Dermis microvascular lymphatic vessel endothelial cell (primary cell): ENCODE data around the gene TTC8. TPM values are rescaled to one million over a fixed set of nuclear protein-coding genes. Genes with fewer than 3 reads are reported as not detected.

Experiments used
- DNase-seq, 2 donors: peaks; one replicate each; pipeline versions ENCODE4 v3.0.0 to v3.0.0-alpha.2; 2010; ENCODE audit warnings: low read depth in 2 of 2
- total RNA-seq: library from RNA; depleted of rRNA; stranded (reverse); fragments of >200 nt; gene quantifications from 2 replicates; pipeline ENCODE4 v1.2.1, GENCODE V29; 2014

Gene TTC8
- total RNA-seq, 1 donor from 2014 or later = 9.6 TPM

- no peak for DNase-seq
Observed at GRCh38 chr14:88866305-88866704, 41.9 kb downstream of the TTC8 start.

DNA sequence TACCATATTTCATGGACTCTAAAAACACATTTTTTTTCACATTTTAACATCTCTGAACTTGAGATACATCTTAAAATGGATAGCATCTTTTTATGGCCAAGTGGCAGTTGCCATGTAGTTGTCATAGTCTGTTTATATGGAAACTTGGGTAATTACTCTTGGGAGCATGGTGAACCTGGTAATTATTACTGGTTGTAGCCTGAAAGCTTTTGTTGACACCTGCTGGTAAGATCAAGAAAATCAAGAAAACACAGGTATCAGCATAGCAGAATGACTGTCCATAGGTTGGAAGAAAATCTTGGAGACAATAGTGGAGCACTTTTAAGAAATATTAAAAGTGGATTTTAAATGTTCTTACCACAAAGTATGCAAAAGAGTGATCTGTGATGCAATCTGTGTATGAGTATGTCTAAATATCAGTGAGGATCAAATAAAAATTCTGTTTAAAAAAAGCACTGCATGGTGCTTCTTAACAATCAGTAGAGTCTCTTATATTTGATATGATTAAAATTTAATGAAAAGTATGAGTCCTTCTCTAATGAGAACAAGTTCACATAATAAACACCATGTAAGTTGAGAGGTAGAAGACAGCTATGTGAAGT lies 44.2 kb downstream of the TTC8 start:
- peak; percentile 23 to 31 for DNase-seq

- no peak for DNase-seq
Observed at GRCh38 chr14:88870777-88871176, 46.3 kb downstream of the TTC8 start.

DNA sequence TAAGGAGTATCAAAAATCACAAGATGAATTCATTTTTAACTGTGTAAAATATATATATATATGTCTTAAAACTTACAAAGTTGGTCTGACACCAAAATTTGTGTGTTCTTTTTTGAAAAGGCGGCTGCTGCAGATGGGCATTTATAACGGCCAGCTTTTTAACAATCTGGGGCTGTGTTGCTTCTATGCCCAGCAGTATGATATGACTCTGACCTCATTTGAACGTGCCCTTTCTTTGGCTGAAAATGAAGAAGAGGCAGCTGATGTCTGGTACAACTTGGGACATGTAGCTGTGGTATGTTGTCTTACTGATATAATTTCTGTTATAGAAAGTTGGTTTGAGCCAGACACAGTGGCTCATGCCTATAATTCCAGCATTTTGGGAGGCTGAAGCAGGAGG lies 47.0 kb downstream of the TTC8 start:
- DNase-seq = no peak

DNA sequence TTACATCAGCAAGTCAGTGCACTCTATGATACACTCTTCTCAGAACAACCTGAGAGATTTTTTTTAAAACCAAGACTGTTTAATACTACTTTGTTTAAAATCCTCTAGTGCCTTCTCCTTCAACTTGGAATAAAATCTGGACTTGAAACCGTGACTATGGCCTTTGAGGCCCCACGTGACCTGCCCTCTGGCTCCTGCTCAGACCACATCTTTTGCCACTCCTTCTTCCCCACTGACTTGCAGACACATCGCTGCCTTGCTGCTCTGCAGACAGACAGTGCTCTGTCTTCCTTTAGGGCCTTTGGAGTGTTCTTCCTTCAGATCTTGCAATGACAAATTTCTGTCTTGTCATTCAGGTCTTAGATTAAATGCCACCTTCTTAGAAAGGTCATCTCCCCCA lies 48.5 kb downstream of the TTC8 start:
- no peak for DNase-seq

GRCh38 chr14:88877192-88877591 lies 52.7 kb downstream of the TTC8 start:
- DNase-seq = no peak

DNA sequence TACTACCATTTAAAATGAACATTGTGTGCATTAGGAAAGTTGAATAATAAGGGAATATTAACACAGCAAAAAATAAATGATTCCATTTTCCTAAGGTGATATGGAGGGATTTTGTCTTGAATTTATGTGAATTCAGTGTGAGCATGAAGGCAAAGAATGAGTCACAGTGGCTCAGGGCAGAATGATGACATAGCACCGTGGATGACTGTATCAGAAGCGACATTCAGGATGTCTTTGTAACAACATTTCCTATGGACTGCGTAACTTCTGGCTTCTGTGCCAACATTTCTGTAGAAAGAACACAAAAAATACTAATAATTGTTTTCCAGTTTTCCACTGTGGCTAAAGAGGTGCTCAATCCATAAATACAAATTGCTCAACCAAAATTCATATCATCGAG lies 54.6 kb downstream of the TTC8 start:
- peak; percentile 89 to 93 for DNase-seq

DNA sequence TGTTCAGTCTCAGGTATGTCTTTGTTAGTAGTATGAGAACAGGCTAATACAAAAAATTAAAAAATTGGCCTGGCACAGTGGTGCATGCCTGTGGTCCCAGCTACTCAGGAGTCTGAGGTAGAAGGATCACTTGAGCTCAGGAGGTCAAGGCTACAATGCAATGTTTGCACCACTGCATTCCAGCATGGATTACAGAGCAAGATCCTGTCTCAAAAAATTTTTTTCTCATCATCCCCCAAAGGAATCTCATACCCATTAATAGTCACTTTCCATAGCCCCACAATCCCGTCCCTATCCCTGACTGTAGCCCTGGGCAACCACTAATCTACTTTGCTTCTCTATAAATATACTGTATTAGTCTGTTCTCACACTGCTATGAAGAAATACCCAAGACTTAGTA lies 57.8 kb downstream of the TTC8 start:
- no peak for DNase-seq

- DNase-seq = no peak
Observed at GRCh38 chr14:88895116-88895515, 70.7 kb downstream of the TTC8 start.

DNA sequence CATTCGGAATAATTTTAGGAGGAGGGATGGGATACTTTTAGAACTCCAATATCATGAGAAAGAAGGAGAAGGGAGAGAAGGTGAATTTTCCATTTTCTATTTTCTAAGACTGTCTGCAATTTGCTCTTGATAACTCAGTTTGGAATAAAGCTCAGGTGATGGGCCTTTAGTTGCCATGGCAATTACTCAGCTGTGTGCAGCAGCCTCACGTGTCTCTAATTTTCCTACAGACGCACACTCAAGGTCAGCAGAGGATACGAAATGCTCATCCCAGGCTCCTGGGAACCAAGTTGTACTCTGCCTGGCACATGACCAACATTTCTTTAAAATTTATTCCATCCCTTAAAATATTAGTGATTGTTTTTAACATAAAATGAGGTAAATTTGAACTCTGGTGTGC lies 76.7 kb downstream of the TTC8 start:
- DNase-seq = no peak

GRCh38 chr14:88901991-88902390 lies 77.5 kb downstream of the TTC8 start:
- DNase-seq = no peak

DNA sequence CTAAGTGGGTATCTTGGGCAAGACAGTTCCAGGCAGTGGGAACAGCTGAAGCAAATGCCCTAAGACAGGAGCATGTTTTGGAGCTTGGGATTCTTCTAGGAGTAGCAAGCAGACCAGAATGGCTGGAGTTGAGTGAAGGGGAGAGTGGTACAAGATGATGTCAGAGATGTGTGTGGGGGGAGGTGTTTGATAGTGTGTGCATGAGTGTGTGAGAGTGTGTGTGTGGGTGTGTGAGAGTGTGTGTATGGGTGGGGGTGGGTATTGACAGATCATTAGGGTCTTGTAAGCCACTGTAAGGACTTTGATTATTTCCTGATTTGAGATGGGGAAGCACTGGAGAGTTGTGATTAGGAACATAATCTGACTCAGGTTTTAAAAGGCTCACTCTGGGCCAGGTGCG lies 78.4 kb downstream of the TTC8 start:
- no peak for DNase-seq

GRCh38 chr14:88904206-88904647 lies 79.8 kb downstream of the TTC8 start:
- no peak for DNase-seq

DNA sequence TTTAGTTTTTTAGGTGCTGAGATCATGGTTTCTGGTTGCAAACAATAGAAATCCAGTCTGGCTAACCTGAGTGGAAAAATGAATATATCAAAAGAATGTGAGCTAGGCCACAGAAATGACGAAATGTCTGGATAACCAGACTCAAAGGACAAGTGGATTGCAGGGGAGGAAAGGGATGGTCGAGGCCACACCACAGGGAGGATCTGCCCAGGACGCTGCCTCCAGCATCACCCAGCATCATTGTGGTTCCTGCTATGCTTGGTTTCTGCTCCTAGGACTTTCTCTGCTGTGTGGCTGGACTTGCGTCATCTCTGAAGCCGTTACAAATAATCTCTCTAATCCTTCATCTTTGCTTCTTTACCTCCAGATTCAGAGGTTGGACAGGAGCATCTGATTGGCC lies 80.4 kb downstream of the TTC8 start:
- no peak for DNase-seq

GRCh38 chr14:88908216-88908615 lies 83.8 kb downstream of the TTC8 start:
- DNase-seq = peak in 1 of 2 donors; percentile 53

DNA sequence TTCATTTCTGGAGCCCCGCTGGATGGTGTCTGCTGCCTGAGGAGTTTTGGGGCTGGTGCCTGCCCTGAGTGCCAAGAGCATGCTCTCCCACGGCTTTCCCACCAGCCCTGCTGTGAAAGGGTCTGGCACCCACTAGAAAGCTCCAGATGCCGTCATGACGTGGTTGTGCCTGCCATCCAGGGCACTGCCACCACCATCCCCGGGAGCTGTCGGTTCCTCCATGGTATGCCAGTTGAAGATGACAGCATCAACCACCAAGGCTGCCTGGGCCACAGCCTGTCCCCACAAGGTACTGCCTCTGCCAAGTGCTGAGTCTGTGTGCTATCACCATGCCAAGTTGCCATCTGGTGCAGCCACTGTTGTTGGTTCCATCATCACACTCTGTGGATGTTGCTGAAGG lies 85.9 kb downstream of the TTC8 start:
- no peak for DNase-seq

- no peak for DNase-seq
Observed at GRCh38 chr14:88911809-88912208, 87.4 kb downstream of the TTC8 start.

GRCh38 chr14:88914956-88915355 lies 90.5 kb downstream of the TTC8 start:
- DNase-seq = no peak

DNA sequence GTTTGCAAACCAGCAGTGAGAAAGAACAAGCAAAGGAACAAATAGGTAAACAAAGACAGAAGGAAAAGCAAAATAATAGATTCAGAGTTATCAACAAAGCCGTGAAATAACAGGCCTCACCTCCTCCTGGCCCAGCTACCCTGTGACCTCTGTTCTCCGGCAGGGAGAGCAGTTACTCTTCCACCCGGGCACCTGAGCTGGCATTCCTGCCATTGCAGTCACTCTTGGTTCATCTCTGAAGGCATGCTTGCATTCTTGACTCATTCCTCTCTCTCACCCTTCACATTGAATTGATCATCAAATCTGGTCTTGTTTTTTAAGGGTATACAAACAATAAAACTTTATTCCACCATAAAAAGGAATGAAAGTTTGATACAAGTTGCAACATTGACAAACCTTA lies 95.1 kb downstream of the TTC8 start:
- no peak for DNase-seq

Other genes starting within 250 kb of the TTC8 start
- gene EML5, start 31.7 kb upstream of the TTC8 start, total RNA-seq = 0.13 TPM in 2 replicates